Measurements from ENCODE around the gene UBR4. TPM values are rescaled to one million over a fixed set of nuclear protein-coding genes. Genes with fewer than 3 reads are reported as not detected.

The UBR4 gene
- total and polyA plus RNA-seq, 2 experiments from 2014 or later: 111 to 230 TPM

DNA sequence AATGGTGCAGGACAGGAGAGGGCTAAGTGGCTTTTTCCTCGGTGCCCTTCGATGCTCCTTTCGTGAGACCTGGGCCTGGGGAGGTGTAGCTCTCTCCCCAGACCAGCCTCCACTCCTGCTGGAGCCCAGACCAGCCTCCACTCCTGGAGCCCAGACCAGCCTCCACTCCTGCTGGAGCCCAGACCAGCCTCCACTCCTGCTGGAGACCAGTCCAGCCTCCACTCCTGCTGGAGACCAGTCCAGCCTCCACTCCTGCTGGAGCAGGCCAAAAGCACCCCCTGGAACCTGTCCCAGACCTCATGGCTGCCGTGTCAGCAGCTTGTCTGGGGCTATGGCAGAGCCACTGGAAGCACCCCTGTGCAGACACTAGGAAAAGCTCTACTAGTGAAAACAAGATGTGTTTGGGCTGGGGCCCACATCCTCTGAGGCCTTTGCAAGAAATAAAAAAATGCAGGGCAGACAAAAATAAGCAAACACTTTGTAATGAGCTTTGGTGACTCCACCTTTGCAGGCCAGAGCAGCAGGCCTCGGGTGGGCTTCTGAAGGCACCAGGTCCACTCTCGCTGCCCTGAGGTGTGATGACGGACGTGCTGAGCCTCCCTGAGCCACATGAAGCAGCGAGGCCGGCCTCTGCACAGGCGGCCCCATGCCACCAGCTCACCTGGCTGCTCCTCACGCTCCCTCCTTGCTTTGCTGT, 137.6 kb downstream of the UBR4 start (continued):
- no peak for TF ChIP-seq JUNB (IDR thresholded peaks at IDR 0.05; ENCODE audit: unreplicated experiment)
- no peak for TF ChIP-seq NANOG (IDR thresholded peaks at IDR 0.05; ENCODE audit: borderline replicate concordance)
- no peak for TF ChIP-seq EZH2 (IDR thresholded peaks at IDR 0.05; ENCODE audit: low read depth, unreplicated experiment)

DNA sequence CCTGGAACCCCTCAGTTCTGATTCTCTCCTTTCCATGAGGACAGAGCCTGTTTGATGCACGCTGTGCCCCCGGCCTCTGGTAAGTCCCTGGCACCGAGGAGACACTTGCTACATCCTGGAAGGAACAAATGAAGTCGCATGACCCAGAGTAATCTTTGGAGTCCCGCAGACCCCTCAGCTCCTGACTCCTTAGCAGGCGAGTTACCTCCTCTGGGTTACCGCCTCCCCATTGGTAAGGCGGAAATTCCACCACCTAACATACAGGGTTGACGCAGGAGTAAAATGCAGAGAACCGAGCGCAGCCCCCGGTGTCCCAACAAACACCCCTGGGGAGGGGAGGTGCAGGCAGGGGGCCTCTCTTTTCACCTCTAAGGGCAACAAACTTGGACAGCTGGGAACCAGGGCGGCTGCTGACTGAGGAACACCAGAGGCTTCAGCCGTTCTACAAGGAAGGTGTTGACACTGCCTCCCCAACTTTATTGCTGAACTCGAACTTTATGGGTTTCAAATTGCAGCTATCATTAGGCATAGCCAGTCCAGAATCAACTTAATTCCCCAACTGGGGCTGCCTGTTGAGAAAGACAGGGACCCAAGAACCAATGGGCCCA, 138.3 kb downstream of the UBR4 start:
- H3K27me3 ChIP-seq (ENCODE audit: insufficient read depth): no peaks in the 10 kb centered on the region
- Mint-ChIP-seq H3K4me3 (no peak overlapping the region), H3K9me3 (no peaks in the 10 kb centered on the region; the same call in 2 of the 3 replicates), H3K27ac (0 out of 2 replicates have a peak overlapping the region, but pooled peaks have one; percentile 6), H3K36me3 (ENCODE audit: low read depth) (peaks cover 36% of the 10 kb centered on the region), H3K27me3 (ENCODE audit: insufficient read depth, low read depth, poor library complexity) (peaks cover 14% of the 10 kb centered on the region), H3K4me1 (peaks cover 15% of the 10 kb centered on the region; the same call in 2 of the 3 replicates)
- no peak overlapping the region for H3K27ac ChIP-seq (ENCODE audit: low read depth)
- H4K20me1 ChIP-seq (replicated peaks; ENCODE audit: insufficient read depth): no peaks in the 10 kb centered on the region; the same call in none of the 2 replicates
- no peak overlapping the region for H3K4me2 ChIP-seq
- H3K4me1 ChIP-seq (ENCODE audit: insufficient read depth): no peaks in the 10 kb centered on the region
- ATAC-seq (peak; percentile 8), DNase-seq (ENCODE audit: low spot score) (peak; percentile 17)
- H3K36me3 ChIP-seq (ENCODE audit: insufficient read depth): peaks cover 18% of the 10 kb centered on the region
- no peak overlapping the region for H3K4me3 ChIP-seq
- H2AFZ ChIP-seq: no peak overlapping the region
- no peaks in the 10 kb centered on the region for H3K9me2 ChIP-seq (ENCODE audit: insufficient read depth)
- H3F3A ChIP-seq (replicated peaks; ENCODE audit: low read depth): 0 out of 2 replicates have a peak, but pooled peaks cover 3% of the 10 kb centered on the region
- no peaks in the 10 kb centered on the region for H3K79me2 ChIP-seq (replicated peaks; ENCODE audit: insufficient read depth)
- no peak for TF ChIP-seq NANOG (IDR thresholded peaks at IDR 0.05; ENCODE audit: borderline replicate concordance)
- TF ChIP-seq ZNF114 (CRISPR knock-in tag; IDR thresholded peaks at IDR 0.05): no peak
- no peak for TF ChIP-seq EZH2 (IDR thresholded peaks at IDR 0.05; ENCODE audit: low read depth, unreplicated experiment)
- TF ChIP-seq, protein P1, sequence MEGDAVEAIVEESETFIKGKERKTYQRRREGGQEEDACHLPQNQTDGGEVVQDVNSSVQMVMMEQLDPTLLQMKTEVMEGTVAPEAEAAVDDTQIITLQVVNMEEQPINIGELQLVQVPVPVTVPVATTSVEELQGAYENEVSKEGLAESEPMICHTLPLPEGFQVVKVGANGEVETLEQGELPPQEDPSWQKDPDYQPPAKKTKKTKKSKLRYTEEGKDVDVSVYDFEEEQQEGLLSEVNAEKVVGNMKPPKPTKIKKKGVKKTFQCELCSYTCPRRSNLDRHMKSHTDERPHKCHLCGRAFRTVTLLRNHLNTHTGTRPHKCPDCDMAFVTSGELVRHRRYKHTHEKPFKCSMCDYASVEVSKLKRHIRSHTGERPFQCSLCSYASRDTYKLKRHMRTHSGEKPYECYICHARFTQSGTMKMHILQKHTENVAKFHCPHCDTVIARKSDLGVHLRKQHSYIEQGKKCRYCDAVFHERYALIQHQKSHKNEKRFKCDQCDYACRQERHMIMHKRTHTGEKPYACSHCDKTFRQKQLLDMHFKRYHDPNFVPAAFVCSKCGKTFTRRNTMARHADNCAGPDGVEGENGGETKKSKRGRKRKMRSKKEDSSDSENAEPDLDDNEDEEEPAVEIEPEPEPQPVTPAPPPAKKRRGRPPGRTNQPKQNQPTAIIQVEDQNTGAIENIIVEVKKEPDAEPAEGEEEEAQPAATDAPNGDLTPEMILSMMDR (conservative IDR thresholded peaks at IDR 0.05; ENCODE audit: low read depth in 2 of 2): no peak
- TF ChIP-seq CREB1 (CRISPR knock-in tag; IDR thresholded peaks at IDR 0.05; ENCODE audit: low read depth): no peak
- TF ChIP-seq, protein P2, sequence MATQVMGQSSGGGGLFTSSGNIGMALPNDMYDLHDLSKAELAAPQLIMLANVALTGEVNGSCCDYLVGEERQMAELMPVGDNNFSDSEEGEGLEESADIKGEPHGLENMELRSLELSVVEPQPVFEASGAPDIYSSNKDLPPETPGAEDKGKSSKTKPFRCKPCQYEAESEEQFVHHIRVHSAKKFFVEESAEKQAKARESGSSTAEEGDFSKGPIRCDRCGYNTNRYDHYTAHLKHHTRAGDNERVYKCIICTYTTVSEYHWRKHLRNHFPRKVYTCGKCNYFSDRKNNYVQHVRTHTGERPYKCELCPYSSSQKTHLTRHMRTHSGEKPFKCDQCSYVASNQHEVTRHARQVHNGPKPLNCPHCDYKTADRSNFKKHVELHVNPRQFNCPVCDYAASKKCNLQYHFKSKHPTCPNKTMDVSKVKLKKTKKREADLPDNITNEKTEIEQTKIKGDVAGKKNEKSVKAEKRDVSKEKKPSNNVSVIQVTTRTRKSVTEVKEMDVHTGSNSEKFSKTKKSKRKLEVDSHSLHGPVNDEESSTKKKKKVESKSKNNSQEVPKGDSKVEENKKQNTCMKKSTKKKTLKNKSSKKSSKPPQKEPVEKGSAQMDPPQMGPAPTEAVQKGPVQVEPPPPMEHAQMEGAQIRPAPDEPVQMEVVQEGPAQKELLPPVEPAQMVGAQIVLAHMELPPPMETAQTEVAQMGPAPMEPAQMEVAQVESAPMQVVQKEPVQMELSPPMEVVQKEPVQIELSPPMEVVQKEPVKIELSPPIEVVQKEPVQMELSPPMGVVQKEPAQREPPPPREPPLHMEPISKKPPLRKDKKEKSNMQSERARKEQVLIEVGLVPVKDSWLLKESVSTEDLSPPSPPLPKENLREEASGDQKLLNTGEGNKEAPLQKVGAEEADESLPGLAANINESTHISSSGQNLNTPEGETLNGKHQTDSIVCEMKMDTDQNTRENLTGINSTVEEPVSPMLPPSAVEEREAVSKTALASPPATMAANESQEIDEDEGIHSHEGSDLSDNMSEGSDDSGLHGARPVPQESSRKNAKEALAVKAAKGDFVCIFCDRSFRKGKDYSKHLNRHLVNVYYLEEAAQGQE (IDR thresholded peaks at IDR 0.05; ENCODE audit: unreplicated experiment): no peak
- no peak for TF ChIP-seq JUNB (IDR thresholded peaks at IDR 0.05; ENCODE audit: unreplicated experiment)
- no peak for TF ChIP-seq ZNF331 (CRISPR knock-in tag; IDR thresholded peaks at IDR 0.05; ENCODE audit: low read depth)
- TF ChIP-seq POLR2AphosphoS5 (IDR thresholded peaks at IDR 0.05; ENCODE audit: low read depth): no peak
- TF ChIP-seq STAT1 (IDR thresholded peaks at IDR 0.05; ENCODE audit: unreplicated experiment): no peak
- TF ChIP-seq, protein P3, sequence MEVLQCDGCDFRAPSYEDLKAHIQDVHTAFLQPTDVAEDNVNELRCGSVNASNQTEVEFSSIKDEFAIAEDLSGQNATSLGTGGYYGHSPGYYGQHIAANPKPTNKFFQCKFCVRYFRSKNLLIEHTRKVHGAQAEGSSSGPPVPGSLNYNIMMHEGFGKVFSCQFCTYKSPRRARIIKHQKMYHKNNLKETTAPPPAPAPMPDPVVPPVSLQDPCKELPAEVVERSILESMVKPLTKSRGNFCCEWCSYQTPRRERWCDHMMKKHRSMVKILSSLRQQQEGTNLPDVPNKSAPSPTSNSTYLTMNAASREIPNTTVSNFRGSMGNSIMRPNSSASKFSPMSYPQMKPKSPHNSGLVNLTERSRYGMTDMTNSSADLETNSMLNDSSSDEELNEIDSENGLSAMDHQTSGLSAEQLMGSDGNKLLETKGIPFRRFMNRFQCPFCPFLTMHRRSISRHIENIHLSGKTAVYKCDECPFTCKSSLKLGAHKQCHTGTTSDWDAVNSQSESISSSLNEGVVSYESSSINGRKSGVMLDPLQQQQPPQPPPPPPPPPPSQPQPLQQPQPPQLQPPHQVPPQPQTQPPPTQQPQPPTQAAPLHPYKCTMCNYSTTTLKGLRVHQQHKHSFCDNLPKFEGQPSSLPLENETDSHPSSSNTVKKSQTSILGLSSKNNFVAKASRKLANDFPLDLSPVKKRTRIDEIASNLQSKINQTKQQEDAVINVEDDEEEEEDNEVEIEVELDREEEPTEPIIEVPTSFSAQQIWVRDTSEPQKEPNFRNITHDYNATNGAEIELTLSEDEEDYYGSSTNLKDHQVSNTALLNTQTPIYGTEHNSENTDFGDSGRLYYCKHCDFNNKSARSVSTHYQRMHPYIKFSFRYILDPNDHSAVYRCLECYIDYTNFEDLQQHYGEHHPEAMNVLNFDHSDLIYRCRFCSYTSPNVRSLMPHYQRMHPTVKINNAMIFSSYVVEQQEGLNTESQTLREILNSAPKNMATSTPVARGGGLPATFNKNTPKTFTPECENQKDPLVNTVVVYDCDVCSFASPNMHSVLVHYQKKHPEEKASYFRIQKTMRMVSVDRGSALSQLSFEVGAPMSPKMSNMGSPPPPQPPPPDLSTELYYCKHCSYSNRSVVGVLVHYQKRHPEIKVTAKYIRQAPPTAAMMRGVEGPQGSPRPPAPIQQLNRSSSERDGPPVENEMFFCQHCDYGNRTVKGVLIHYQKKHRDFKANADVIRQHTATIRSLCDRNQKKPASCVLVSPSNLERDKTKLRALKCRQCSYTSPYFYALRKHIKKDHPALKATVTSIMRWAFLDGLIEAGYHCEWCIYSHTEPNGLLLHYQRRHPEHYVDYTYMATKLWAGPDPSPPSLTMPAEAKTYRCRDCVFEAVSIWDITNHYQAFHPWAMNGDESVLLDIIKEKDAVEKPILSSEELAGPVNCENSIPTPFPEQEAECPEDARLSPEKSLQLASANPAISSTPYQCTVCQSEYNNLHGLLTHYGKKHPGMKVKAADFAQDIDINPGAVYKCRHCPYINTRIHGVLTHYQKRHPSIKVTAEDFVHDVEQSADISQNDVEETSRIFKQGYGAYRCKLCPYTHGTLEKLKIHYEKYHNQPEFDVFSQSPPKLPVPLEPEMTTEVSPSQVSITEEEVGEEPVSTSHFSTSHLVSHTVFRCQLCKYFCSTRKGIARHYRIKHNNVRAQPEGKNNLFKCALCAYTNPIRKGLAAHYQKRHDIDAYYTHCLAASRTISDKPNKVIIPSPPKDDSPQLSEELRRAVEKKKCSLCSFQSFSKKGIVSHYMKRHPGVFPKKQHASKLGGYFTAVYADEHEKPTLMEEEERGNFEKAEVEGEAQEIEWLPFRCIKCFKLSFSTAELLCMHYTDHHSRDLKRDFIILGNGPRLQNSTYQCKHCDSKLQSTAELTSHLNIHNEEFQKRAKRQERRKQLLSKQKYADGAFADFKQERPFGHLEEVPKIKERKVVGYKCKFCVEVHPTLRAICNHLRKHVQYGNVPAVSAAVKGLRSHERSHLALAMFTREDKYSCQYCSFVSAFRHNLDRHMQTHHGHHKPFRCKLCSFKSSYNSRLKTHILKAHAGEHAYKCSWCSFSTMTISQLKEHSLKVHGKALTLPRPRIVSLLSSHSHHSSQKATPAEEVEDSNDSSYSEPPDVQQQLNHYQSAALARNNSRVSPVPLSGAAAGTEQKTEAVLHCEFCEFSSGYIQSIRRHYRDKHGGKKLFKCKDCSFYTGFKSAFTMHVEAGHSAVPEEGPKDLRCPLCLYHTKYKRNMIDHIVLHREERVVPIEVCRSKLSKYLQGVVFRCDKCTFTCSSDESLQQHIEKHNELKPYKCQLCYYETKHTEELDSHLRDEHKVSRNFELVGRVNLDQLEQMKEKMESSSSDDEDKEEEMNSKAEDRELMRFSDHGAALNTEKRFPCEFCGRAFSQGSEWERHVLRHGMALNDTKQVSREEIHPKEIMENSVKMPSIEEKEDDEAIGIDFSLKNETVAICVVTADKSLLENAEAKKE (CRISPR knock-in tag; IDR thresholded peaks at IDR 0.05): no peak
- no peak for TF ChIP-seq EZH2phosphoT487 (IDR thresholded peaks at IDR 0.05; ENCODE audit: unreplicated experiment)

Measured in GM23338 (cell line).